Hematopoietic multipotent progenitor cell treated with erythropoietin and hydrocortisone succinate and interleukin-3 and kit ligand, for 6 days (in vitro differentiated cells): Measurements from ENCODE around the gene SLC25A17.
A peak's percentile ranks its signal among the peaks of the same experiment; 100 is the strongest.
"Not testable (repeated sequence)": the region's sequence is repeated elsewhere in the genome, so short reads cannot be mapped to it uniquely, and the experiment has no call there.

Source experiments
- DNase-seq: peaks from one replicate; pipeline ENCODE4 v3.0.0-alpha.2; 2015

SLC25A17 gene

GRCh38 chr22:40818747-40819598 is at the start of gene SLC25A17:
TSS of gene SLC25A17 (minus strand) at chr22:40819346. CDS start at chr22:40819248, 98 bp downstream.
- peak; percentile 94 for DNase-seq

GRCh38 chr22:40868379-40868778 is 49.2 kb upstream of the SLC25A17 start:
- DNase-seq, result not testable (repeated sequence)

- DNase-seq, result no peak
Measured at GRCh38 chr22:40867109-40867508, 48.0 kb upstream of the SLC25A17 start.

- DNase-seq, result no peak
Measured at GRCh38 chr22:40862537-40862936, 43.4 kb upstream of the SLC25A17 start.

GRCh38 chr22:40862013-40862412 is 42.9 kb upstream of the SLC25A17 start, which contains the start of gene DNAJB7:
TSS of gene DNAJB7 (minus strand) at chr22:40862113. CDS start at chr22:40861994, 119 bp downstream.
- no peak for DNase-seq

GRCh38 chr22:40857309-40857855 is 38.2 kb upstream of the SLC25A17 start:
- peak; percentile 24 for DNase-seq

- peak; percentile 98 for DNase-seq
Measured at GRCh38 chr22:40856513-40857308, 37.6 kb upstream of the SLC25A17 start, which contains the start of the genes ST13 and XPNPEP3. TSS of gene ST13 (minus strand) at chr22:40856639. CDS start at chr22:40856540, 99 bp downstream. TSS of gene XPNPEP3 (plus strand) at chr22:40857148. CDS start at chr22:40857182, 34 bp downstream.

- peak; percentile 67 for DNase-seq
Measured at GRCh38 chr22:40855979-40856512, 36.9 kb upstream of the SLC25A17 start.

- DNase-seq, result peak; percentile 93
Measured at GRCh38 chr22:40855071-40855978, 36.2 kb upstream of the SLC25A17 start.

- DNase-seq, result peak; percentile 41
Measured at GRCh38 chr22:40853961-40854360, 34.8 kb upstream of the SLC25A17 start.

- DNase-seq, result no peak
Measured at GRCh38 chr22:40853333-40853732, 34.2 kb upstream of the SLC25A17 start.

- not testable (repeated sequence) for DNase-seq
Measured at GRCh38 chr22:40845816-40846215, 26.7 kb upstream of the SLC25A17 start.

- no peak for DNase-seq
Measured at GRCh38 chr22:40844951-40845350, 25.8 kb upstream of the SLC25A17 start.

GRCh38 chr22:40838486-40838885 is 19.3 kb upstream of the SLC25A17 start:
- no peak for DNase-seq

- no peak for DNase-seq
Measured at GRCh38 chr22:40834619-40835018, 15.5 kb upstream of the SLC25A17 start.

GRCh38 chr22:40829131-40829530 is 10.0 kb upstream of the SLC25A17 start:
- DNase-seq, result no peak

- no peak for DNase-seq
Measured at GRCh38 chr22:40826984-40827741, 8.0 kb upstream of the SLC25A17 start.

- DNase-seq, result not testable (repeated sequence)
Measured at GRCh38 chr22:40826292-40826691, 7.1 kb upstream of the SLC25A17 start.

GRCh38 chr22:40823426-40823825 is 4.3 kb upstream of the SLC25A17 start:
- DNase-seq, result no peak

- DNase-seq, result peak; percentile 53
Measured at GRCh38 chr22:40819599-40820140, 524 bp upstream of the SLC25A17 start.
